ACHN (cell line): ENCODE results near the gene UPP2.
A peak's percentile ranks its signal among the peaks of the same experiment; 100 is the strongest.

Experiments used
- DNase-seq: peaks from one replicate; pipeline ENCODE4 v3.0.0-alpha.2; 2015
- in situ Hi-C: cut with HindIII; loops from 2 replicates; pipeline ENCODE4 v1.10.0; 2017; ENCODE audit warnings: low sequenced_read_pairs, low pct_ligation_motif_present, low pct_unique_long_range_greater_than_20kb

Gene UPP2

DNA sequence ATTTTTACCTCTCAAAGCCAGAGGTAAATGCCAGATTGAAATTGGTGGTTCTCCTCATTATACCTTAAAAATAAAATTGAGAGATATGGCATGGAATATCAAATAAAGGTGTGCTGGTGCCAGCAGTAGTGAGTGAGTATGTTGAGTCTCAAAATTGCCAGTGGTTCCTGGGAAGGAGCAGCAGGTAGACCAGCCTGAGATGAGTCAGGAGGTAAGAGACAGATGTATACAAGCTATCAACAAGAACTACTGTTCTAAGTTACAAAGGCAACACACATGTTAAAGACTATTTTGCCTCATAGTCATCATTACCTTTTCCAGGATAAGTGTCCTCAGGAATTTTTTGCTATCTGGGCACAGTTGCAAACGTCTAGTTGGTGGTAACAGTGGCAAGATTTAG is 1.3 kb upstream of the UPP2 start:
- in situ Hi-C loops = no loop called here
- DNase-seq = no peak

DNA sequence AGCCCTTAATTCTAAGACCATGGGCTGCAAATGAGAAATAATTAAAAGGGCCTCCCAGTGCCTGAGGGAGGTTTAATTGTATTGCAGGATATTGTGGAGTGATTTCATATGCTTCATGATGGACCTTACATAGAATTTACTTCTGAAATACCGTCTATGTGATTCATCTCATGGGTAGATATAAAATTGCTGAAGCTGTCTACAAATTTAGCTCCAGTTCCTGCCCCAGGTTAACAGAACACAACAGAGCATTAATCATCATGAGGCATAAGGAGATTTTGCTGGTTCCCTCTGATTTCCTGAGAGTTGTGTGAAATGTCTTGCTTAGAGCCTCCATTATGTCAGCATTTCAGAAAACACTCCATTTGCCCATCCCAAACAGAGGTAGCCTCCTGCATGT is 770 bp downstream of the UPP2 start:
- no peak for DNase-seq
- in situ Hi-C loops = no loop called here

DNA sequence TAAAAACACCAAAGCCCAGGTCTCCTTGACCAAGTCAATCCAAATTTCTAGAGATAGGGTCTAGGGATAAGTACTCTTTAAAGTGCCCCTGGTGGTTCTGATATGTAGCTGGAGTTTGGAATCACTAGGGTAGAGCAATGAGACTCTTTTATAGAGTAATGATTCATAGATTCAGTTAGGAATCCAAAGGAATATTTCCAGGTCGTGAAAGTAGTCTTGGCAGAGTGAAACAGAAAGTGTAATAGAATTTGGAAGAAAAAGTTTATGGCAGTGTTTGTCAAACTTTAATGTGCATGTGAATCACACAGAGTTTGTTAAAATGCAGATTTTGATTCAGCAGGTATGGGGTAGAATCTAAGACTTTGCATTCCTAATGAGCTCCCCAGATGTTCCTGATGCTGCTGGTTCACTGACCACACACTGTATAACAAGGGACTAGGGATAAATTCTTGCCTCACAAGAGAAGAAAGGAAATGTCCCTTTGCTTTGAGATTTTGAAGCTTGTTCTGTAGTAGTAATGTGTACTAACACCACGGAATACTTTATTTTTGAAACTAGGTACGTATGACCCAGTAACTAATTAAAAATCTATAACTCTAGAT is 1.8 kb downstream of the UPP2 start:
- in situ Hi-C loops = no loop called here

DNA sequence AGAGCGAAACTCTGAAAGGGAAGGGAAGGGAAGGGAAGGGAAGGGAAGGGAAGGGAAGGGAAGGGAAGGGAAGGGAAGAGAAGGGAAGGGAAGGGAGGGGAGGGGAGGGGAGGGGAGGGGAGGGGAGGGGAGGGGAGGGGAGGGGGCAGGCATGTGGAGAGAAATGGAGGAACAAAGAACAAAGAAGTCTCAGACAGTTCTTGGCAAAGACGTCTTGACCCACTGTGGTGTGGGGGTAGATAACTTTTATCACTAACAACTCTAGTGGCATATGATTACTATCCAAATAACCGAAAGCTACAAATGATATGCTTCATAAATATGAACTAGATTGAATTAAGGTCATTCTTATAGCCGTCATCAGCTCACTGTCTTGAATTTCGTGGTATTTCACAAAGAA is 3.2 kb downstream of the UPP2 start:
- no peak for DNase-seq
- in situ Hi-C loops = no loop called here

More for the DNA sequence above, 1.8 kb downstream of the UPP2 start:
- peak; percentile 44 for DNase-seq

DNA sequence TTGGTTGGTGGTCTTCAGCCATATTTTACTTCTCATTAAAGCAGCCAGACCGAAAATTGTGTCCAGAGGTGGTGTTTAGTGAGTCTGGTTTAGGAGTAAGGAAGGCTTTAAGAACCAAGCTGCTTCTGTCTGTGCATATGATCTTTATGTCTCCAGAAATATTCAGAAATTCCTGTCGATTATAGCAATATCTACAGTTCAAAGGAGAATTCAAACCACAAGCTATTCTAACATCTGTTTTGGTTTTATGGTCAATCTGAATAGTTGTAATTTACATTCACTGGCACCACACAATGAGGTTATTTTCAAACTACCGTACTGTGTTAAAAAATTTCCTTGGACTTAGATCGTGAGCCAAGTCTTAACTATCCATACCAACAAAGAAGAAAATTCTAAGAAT is 11.3 kb downstream of the UPP2 start:
- in situ Hi-C loops = no loop called here
- no peak for DNase-seq

DNA sequence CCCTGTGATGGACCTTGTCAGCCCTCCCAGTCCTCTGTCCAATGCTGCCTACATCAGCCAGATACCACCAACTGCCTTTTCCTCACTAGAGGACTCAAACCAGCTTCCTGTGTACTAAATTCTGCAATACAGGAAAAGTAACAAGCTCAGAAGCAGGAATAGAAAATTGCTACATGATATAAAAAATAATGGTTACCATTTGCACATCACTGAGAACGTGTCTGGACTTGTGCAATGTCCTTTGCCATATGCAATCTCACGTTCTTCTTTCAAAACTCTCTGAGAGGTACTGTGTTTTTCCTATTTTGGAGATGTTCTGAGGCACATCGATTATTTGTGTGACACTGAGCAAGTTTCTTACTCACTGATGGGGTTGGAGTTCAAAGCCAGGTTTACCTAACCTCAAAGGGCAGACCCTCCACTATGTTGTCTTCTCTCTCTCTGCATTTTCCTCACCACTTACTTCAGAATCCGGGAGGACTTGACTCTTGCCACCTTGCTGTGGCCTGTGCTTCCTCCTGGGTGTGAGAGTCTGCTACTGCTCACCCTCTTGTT is 12.1 kb downstream of the UPP2 start:
- DNase-seq = no peak
- in situ Hi-C loops = no loop called here

DNA sequence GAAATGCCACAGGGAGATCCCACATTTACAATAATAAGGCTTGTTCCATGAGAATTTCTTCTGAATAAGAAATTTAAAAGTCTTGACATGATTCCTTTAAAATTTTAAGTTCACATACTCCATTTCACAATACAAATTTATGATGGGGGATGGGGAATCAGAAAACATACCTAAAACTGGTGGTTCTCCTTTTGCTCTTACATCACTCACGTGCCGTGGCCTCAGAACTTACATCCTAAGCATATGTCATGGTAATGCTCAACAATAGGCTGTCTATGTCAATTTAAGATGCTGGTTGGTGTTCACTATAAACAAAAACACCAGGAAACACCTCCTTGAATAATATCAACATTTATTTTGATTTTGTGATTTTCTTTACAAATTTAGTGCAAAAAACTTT is 12.8 kb downstream of the UPP2 start:
- in situ Hi-C loops = no loop called here
- no peak for DNase-seq

DNA sequence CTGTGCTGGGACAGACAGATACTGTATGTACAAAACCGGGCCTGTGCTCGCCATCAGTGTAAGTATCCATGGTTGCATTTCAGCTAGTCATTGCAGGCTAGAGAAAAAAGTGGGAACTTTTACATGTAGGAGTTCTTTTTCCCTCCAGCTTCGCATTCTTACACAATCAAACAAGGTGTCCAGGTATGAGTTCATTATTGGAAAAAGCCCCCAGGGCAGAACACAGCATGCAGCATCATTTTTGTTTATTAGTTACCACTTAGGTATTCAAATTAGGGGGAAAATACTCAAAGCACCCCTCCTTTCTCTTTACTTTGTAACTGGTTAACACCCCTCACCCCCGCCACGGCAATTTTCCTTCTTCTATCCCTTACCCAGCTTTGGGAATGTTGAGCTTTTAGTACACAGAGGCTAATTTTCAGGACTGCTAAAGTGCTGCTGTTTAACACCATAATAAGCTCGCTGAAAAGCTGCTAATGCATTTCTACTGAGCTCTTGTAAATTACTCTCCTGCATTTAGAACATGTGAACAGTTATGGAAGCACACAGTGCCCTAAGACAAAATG is 13.6 kb downstream of the UPP2 start:
- in situ Hi-C loops = no loop called here
- DNase-seq = no peak

DNA sequence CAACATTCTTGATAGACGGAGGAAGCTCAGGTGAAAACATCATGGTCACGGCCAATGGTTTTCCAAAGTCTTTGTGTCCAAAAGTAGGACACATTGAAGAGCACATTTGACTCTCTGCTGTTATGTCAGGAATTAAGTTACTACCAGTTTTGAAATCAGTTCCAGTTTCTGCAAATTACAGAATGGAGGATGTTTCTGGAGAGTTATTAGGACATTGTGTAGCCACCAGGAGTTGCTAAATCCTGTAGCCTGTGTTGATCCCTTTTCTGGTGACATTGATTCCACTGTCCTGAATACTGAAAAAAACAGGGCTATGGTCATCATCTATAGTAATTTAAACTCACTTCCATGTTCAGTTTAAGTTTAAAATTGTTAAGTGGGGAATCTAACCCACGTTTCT is 15.3 kb downstream of the UPP2 start:
- no peak for DNase-seq
- in situ Hi-C loops = no loop called here

DNA sequence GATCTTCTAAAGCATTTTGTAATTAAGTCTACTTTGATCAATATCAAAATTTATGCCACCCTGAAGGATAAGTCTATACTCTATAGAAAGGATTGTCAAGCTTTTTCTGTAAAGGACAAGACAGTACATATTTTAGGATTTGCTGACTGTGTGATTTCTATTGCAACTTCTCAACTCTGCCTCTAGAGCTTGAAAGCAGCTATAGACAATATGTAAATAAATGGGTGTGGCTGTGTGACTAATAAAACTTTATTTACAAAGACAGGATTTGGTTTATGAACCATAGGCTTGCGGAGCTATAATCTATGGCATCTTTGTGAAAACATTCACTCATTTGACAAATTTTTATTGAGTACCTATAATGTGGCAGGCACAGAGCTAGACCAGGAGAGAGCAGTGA is 18.4 kb downstream of the UPP2 start:
- DNase-seq = no peak
- in situ Hi-C loops = no loop called here

DNA sequence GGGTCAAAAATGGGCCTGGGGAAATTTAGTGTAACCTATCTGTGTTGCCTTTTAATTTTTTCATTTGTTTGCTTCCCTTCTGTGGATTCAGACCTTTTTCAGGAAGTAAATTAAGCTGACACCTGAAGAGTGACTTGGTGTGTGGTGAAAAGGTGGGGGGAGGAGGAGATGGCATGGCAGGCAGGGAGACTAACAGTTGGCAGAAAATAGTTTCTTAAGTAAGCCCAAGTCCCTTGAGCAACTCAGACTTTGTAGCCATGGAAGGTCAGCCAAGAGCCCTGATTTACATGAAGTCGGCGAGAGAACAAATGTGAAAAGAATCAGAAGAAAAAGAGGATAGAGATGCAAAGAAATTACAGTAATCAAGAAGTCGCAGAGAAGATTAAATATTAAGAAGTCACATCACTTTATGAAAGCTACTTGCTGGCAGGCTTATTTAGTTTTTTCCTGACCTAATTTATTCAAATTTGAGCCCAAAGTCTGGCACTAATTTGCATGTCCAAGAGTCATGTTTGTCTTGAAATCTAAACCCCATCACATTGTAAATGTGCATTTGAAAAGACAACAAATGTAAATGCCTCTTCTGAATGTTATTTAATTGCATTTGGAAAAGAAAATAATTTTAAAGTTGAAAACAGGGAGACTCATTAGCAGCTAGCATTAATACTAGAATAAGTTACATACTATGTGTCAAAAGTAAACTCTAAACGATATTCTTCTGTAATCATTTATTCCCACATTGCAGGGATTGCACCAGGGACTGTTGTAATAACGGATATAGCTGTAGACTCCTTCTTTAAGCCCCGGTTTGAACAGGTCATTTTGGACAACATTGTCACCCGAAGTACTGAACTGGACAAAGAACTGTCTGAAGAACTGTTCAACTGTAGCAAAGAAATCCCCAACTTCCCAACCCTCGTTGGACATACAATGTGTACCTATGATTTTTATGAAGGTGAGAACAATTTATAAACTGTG is 19.3 kb downstream of the UPP2 start:
- no peak for DNase-seq
- in situ Hi-C loops = no loop called here

DNA sequence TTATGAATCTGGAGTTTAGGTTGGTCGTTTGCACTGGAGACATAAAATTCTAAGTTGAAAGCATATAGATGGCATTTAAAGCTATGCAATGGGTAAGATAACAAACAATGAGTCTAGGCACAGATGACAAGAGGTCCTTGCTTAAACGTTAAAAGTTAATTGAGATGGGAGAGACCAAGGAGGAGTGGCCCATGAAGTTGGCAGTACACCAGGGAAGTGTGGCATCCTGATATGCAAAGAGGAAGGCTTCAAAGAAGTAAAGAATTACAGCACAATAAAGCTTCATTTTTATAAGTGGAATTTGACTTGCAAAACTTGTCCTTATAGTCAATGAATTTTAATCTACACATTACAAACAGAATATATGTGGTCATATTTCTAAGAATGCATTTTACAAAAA is 23.2 kb downstream of the UPP2 start:
- no peak for DNase-seq
- in situ Hi-C loops = no loop called here

DNA sequence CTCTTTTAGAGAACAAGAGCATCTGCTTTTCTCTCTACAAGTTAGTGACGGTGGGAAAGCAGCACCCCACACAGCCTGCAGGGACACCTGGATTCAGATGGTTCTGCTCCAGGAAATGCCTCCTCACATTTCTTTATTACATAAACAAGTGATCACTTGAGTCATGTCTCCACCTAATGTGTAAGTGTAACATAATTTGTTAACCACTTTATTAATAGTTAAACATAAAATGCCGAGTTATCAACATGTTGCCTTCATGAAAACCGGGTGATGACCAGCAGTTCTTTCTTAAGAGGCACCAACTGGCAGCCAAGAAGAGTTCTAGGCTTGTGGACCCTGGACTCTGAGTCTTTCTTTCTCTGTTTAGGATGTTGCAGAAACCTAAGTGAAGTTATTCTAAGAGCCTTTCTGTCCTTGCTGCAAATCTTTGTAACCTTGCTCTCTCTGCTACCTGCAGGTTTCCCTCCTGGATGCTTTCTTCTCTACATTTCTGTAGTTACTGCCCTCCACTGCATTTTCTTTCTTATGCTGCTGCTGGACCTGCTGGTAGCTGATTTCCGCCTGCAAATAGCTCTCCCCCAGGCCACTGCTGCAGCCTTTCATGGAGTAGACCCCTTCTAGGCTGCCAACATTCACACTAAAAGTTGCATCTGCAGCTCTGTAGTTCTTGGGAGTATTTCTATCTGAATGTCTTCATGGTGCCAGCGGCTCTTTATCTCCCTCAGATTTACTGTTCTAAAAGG is 24.3 kb downstream of the UPP2 start:
- DNase-seq = no peak
- in situ Hi-C loops = no loop called here

DNA sequence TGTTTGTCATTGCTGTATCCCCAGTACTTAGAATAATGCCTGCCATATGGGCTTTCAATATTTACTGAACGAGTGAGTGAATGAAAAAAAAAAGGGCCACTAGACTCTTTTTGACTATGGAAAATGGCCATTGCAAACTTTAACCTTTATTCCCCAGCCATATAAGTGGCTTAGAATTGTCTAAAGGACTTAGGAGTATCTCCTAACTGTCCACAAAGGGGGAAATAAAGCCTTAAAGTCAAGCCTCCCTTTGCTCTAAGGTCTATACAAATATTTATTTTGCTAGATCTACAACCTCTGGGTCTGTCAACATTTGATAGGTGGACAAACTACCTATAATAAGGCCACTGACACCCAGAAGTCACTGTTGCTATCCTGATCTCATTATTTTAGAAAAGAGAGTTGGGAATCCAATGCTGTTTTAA is 25.7 kb downstream of the UPP2 start:
- in situ Hi-C loops = no loop called here
- DNase-seq = no peak

DNA sequence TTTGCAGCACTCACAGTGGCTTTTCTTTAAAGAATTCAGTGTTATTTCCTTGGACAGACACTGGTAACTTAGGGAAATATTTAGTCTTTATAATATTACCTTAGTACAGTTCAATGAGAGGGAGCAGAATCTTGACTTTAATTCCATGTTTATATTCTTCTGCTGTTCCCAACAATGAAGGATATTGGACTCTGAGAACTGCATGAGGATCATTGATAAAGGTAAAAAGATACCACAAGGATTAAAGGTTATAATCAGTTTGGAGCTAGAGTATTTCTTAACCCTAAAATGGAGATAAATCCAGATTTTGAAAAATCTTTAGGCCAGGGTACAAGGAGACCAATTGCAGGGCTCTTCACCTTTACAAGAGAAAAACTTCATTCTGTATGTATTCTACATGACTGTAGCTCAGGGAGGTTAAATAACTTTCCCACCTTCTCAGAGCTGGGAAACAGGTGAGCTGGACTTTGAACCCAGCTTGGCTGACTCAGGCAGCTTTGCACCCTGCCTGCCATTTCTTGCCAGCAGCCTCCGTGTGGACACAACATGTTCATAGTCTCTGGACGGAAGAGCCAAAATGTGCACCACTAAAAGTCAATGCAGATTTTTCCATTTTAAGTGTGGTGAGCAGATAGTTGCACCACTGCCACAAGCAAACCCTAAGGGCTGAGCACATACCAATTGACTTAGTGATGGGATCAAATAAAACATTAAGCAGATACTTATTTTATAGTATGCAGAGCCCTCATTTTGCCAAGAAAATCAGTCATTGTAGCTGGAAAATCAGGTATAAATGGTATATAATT is 26.7 kb downstream of the UPP2 start:
- in situ Hi-C loops = no loop called here
- no peak for DNase-seq

DNA sequence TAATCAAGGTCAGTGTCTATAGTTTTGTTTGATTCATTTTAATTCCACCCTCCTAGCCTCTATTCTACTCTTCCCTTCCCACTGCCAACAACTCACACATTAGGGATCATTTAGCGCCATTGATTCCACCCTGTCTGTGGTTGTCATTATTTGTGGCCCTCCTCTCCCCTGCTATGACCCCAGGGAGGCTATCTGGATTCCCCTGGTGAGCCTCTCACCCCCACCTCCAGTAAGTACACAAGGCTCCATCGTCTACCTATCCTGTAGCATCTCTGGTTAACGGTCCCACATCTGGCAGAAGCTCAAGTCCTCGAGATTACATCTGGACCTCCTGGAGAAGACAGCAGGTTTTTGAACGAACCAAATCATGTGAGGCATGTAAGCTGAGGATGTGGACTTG is 27.4 kb downstream of the UPP2 start:
- DNase-seq = no peak
- in situ Hi-C loops = no loop called here

DNA sequence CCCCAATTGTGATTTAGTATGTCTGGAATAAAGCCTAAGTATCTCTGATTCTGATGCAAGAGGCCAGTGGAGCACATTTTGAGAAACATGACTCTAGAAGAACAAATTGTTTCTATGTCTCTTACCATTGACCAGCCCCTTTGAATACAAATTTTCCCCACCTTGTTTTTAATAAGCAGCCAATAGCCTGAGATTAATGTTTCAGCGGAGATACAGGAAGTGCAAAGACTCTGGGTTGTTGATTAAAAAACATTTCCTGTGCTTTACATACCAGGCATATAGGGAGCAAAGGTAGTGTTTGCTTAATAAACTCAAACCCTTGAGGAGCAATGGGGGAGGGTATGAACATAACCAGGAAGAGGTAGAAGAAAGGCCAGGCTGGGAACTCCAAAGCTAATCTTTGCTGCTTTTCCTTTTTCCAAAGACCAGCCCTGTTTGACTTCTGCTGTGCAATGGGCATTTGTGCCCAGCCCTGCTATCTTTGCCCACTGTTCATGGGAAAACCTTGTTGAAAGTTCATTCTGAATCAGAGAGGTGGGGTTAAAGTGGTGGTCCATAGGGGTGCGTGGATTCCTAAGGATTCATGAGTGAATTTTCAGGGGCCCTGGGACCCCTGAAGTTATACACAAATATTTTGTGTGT is 29.3 kb downstream of the UPP2 start:
- in situ Hi-C loops = no loop called here
- peak; percentile 22 for DNase-seq

DNA sequence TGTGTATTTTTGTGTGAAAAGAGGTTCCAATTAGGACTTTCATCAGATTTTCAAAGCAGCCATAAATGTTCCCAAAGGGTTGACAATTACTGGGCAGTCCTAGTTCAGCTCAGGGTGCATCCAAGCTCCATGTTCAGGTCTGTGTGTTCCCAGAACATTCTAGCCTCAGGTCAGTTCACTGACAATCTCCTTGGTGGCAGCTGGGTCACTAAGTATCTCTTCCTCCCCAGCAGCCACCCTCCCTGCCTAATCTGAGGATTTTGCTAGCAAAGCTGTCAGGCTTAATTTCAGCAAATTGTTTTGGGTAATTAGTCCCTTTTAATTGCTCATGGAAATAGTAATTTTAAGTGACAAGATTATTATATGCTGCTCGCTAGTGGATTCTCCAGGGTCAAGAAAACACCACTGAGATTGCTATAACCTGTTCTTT is 29.8 kb downstream of the UPP2 start:
- DNase-seq = no peak
- in situ Hi-C loops = no loop called here
